HG02623 (cell line): ENCODE measurements around the gene TM9SF2.
A peak's percentile ranks its signal among the peaks of the same experiment; 100 is the strongest.

Experiments used
- ATAC-seq: cut with Tn5 transposase; IDR thresholded peaks from one replicate; pipeline ENCODE4 v1.9.1; 2021; ENCODE audit warnings: moderate library complexity; ENCODE audit not compliant: unreplicated experiment

The TM9SF2 gene

DNA sequence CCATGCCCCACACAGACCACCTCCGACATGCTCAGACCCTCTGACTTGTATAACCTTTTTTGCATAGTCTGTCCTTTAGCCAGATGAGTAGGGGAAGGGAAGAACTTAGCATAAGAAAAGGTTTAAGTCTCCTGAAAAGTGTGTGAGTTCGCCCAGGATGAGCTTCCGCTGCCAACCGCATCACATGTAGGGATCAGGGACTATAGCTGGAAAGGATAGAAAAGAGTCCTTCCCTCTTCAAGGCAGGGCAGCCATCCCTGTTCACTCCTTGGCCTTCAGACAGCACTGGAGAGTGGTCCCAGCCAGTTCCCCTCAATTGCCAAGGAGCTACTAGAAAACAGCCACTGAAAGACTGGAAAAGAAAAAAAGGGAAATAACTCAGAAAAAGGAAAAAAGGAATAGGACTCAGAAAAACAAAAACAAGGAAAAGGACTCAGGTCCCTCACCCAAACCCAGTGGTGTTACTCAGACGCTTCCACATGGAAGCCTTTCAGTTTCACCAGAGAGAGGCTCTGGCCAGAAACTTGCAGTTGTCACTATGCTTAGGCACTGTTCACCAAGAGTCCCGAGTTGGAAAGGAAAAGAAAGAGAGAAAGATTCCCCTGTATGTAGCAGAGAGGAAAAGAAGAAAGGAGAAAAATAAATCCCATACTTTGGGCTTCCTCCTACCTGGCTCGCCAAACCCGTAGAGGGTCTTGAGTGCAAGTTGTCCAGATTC is 5.6 kb upstream of the TM9SF2 start:
- ATAC-seq: no peak

DNA sequence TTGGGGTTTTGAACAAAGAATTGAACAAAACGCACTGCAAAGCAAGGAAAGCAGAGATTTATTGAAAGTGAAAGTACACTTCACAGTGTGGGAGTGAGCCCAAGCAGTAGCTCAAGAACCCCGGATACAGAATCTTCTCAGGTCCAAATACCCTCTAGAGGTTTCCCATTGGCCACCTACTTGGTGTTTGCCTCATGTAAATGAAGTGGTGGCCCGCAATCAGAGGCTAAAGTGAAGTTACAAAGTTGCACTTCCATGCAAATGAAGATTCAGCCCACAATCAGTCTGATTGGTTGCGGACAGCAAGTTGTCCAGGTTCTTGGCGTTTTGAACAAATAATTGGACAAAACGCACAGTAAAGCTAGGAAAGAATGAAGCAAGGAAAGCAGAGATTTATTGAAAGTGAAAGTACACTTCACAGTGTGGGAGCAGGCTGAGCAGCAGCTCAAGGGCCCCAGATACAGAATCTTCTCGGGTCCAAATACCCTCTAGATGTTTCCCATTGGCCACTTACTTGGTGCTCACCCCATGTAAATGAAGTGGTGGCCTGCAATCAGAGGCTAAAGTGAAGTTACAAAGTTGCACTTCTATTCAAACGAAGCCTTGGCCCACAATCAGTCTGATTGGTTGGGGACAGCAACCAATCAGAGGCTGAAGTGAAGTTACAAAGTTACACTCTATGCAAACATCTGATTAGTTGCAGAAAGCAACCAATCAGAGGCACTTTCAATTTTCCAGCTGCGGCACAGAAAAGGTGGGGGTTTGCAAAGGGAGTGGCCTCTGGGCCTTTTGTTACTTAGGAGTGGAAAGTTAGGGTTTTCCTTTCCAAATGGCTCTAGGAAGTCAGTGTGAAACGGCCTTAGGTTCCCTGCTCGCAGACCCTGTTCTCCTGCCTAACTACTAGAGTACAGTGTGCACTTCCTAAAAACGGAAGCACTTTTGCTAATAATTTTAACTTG is 4.8 kb upstream of the TM9SF2 start:
- ATAC-seq: peak; percentile 43

DNA sequence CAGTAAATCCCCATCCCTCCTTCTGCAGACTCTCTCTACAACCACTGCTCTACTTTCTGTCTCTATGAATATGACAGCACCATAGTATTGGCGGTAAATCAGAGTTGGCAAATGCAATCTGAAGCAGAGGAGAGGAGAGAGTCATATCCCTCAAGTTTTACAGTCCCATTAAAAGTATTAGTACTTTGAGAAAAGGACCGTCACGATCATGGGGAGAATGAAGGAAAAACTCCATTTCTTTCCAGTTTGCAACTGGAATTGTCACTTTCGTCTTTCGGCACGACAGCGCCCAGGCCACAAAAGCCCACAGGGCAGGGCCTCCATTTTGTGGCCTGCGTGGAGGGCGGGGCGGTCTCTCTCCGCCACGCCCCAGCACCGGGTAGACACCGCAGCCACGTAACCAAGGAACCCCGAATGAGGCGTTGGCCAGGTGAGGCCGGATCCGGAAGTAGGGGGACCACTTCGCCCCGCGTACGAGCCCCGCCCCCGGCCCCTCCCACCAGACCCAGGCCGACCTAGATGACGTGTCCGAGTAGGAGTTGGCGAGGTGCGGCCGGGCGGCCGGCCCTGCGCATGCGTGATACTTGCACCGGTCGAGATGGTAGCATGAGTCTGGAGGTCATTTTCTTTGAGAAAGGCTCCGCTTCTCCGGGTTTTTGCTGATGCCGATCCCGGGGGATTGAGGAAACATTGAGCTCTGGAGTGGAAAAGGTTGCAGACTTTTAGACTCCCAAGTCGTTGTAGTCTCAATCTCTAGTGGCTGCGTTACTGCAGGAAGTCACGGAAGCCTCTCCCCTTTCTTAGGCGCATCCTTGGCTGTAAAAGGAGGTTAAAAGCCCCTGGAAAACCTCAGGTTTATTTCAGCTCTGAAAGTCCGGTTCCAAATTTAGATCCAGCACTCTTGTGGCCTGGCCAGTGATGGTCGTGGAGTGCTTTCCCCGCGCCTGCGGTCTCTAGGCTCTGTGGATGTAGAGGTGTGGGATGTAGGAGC is 2.8 kb upstream of the TM9SF2 start:
- peak; percentile 31 for ATAC-seq

DNA sequence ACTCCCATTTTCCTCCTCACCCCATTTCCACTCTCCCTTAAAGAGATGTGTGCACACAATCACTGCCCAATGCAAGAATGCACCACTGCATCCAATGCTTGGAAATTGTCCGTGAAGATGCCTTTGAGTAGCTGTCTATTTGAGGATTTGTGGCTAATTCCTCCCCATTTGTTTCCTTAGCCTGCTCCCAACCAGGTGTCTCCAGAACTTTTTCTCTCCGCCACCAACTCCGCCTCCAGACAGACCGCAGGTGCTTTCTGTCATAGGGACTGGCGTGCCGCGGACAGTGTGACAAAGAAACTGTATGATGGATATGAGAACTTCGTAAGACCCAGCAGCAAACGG is 461 bp upstream of the TM9SF2 start:
- peak; percentile 8 for ATAC-seq

DNA sequence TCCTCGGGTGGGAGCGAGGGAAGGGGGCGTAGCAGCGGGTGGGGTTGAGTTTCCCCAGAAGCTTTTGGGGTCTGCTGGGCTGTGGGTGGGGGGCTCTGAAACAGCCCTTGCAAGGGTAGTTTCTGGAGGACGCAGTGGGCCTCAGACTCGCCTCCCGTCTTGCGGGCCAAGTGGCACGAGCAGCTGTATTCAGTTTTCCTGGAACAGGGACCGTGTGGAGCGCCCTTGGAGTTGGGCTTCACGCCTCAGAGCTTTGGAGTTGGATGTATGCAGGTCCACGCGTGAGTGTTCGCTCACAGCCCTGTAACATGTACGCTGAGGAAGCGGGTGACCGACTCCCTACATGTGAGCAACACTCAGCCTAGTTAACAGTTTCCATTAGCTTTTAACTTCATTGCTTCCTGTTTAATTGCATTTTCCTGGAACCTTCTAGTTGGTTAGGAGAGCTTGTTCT is 603 bp downstream of the TM9SF2 start:
- no peak for ATAC-seq

DNA sequence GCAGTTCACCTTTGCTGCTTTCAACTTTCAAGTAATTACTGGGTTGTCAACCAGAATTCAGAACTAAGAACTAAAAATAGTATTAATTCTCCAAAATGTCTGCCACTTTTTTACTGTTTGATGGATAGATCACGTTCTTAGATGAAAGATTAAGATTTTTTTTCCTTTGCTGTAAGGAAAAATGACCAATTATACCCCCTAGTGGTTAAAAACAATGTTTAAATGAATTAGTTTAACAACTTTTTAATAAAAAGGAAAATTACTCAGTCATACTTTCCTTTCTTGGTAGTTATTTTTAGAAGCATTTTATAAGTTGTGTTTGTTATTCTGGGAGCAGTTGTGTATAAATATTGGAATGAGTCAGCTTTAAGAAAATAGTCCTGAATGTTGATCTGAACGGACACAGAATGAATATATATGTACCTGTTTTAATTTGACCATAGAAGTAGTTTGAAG is 4.6 kb downstream of the TM9SF2 start:
- ATAC-seq: no peak

DNA sequence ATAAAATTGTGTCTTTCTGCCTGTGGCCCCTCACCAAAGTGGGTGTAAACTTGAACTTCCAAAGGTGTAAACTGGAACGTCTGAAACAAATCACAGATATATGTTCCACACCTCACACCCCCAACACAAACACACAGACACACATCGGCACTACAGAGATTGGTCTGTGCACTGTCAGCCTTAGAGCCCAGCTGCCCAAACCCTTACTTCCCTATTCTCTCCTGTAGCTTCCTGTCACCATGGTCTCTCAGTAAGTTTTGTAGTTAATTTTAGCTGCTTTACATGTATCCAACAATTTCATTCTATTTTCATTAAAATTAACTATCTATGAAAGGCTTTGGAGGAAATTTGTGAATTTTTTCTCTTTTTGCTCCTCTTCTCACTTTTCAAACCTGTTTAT is 5.4 kb downstream of the TM9SF2 start:
- ATAC-seq: peak; percentile 81

DNA sequence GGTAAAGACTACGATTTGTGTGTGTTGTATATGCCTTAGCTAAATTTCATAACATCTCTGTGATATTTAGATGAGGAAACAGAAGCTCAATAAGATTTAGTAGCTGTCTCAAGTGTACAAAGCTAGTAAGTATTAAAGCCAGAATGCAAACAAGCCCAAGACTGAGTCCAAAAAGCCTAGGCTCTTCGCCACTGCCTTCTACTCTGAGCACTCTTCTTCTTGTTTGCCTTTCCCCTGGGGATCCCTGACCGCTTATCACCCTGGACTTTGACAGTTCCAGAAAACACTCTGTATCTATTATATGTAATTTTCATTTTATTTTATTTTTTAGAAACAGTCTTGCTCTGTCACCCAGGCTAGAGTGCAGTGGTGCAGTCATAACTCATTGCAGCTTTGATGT is 5.8 kb downstream of the TM9SF2 start:
- no peak for ATAC-seq

DNA sequence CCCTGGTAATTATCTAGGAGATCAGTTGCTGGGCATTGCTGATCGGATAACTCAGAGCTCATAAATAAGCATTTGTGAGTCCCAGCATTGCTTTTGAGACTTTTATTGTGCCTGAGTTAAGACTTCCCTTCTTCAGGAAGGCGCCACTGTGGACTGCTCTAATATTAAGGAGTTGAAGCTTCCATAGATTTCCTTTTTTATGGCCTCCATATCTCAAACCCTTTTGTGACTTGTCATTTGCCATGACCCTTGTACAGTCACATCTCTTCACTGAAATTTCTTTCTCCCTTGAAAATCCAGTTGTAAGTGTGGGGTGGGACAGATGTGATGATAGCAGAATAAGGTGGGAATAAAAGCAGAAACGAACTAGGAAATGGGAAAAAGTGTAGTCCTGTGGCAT is 6.3 kb downstream of the TM9SF2 start:
- ATAC-seq: no peak

DNA sequence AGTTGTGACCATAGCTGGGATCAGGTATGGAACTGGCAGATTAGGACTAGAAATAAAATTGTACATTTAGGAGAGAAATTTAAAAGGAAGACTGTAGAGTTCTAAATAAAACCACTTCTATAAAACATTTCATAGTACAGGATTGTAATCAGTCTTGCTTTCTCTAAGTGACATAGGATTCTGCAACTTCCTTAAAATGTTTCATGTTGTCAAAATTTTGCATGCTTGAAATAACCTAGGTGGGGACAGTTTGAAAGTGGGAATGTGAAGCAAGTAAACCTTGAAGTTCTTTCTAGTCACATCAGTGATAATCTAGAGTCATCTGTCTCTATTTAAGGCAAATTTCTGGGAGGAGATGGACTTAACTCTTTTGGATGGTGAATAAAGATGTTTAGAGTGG is 6.7 kb downstream of the TM9SF2 start:
- no peak for ATAC-seq

DNA sequence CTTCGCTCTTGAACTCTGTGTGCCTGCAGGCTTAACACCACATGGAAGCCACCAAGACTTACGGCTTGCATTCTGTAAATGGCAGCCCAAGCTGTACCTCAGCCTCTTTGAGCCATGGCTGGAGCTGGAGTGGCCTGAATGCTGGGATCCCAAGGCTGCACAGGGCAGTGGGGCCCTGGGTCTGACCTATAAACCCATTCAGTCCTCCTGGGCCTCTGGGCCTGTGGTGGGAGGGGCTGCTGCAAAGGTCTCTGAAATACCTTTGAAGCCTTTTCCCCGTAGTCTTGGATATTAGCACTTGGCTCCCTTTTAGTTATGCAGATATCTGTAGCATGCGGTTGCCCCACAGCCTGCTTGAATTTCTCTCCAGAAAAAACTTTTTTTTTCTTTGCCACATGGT is 8.2 kb downstream of the TM9SF2 start:
- no peak for ATAC-seq

DNA sequence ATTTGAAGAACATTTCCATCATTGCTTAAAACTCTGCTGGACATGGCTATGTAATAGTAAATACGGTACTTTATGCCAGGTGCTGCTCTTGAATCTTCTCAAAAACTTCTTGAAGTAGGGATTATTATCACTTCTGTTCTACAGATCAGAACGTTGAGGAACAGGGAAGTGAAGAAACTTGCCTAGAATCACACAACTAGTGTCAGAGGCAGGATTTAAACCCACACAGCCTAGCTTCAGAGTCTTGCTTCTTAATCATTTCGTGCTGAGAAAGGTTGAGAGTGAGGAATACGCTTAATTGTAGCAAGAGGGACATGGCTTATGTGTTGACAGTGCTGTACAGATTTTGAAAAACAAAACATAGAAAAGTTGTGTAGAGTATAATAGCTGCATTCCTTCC is 13.5 kb downstream of the TM9SF2 start:
- no peak for ATAC-seq

DNA sequence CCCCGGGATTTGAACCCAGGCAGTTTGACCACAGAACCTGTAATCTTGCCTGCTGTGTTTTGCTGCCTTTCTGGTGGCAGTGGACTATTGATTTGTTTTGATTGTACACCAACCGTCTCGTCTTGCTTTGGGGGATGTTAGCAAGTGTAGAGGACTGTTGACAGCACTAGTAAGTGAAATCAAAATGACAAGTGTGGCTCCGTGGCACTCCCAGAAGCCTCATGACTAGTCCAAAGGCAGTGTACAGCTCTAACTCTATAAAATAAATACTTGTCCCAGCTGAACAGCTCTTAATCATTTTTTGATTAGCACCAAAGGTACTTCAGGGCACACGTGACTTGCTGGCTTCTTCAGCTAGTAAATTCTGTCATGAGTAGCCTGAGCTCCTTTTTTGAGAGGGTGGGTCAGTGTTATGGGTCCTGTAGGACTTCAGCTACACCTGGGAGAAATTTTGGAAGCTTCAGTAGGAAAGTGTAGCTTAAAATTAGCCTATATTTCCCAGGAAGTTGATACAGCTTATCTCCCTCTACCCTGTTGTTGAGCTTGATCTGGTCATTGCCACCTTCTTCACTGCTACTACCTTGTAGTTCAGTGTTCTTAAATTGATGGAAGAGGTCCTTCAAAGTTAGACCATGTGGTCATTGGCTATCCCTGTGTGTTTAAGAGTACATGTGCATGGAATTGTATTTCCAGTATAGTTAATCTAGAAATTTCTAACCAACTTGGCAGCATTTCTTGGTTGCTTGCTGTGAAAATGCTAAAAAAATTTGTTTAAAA is 15.1 kb downstream of the TM9SF2 start:
- ATAC-seq: no peak

DNA sequence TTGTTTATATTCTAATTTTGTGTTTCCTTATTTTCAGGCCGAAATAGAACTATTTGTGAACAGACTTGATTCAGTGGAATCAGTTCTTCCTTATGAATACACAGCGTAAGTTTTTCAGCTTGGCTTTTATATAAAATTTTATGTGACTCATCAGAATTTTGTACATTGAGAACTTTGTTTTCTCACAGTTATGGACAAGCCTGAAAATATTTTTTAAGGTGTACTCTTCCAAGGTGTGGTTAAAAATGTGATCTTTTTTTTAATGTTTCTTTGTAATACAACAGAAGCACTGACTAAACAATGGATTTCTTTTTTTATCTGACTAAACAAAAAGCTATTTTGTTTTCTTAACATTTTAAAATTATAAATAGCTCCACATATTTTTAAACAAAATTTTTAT is 16.3 kb downstream of the TM9SF2 start:
- ATAC-seq: no peak

DNA sequence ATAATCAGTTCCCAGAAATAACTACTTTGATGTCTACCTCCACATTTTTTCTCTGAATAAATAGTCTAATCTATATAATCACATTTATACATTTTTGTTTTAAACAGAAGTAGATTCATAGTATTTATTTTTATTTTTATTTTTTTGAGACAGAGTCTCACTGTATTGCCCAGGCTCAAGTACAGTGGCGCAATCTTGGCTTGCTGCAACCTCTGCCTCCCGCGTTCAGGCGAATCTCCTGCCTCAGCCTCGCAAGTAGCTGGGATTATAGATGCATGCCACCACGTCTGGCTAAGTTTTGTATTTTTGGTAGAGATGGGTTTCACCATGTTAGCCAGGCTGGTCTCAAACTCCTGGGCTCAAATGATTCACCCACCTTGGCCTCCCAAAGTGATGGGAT is 16.7 kb downstream of the TM9SF2 start:
- no peak for ATAC-seq

DNA sequence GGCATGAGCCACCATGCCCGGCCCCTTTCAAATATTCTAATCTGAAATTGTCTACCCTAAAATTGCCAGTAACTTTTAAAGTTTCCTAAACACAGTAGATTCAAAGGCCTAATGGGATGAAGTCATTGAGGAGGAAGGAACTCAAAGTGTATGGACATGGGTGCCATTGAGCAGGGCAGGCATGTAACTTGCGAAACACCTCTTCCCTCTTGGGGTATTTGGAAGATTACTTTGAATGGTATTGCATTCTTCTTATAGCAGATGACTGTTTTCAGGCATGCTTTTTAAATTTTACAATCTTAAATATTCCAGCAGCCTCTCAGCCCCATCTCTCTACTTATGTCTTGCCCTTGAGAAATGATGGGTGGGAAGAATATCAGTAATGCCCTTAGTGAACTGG is 21.0 kb downstream of the TM9SF2 start:
- no peak for ATAC-seq

DNA sequence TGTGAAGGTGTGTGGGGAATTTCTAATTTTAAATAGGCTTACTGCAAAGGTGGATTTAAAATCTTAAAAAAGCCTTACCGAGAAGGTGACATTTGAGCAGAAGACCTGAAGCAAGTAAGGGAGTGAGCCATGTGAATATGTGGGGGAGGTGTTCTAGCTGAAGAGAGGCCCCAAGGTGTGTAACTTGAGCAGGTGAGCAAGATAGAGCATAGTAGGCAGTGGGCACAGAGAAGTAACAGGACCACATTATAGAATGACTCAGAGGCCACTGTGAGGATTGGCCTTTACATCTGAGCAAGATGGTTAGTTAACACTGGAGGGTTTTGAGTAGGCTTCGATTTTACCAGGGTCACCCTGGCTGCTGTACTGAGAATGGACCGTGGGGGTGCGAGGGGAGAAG is 22.6 kb downstream of the TM9SF2 start:
- ATAC-seq: no peak

DNA sequence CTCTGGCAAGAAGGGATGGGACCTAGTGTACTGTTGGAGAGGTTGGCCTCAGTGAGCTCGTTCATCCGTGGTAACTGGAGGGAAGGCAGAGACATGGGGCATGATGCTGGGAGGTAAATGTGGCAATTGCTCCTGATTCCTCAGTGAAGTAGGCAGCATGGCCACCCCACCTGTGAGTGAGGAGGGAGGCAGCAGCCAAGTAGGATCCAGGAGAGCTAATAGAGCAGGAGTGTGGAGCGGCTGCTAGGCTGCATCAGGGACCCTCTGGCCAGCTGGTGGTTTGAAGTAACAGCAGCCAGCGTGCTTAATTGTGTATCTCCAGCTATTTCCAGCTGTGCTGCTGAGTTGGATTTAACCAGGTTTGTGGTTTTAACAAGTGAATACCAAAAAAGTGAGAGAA is 24.7 kb downstream of the TM9SF2 start:
- no peak for ATAC-seq

DNA sequence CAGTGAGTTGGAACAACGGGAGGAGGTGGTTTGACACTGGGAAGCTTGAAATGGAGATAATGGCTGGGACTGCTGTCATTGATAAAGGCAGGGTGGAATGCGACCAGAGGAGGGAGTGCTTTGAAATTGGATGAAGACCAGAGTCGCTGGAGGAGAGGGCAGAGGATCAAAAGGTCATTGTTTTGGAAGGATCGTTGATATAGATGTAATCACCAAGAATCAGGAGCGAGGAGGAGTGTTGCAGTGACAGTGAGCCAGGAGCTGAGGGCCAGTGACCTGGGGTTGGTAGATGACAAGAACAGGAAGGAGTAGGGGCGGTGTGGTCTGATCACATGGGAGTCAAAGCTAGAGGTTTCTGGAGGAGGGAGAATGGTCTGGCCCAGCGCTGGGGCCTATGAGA is 25.3 kb downstream of the TM9SF2 start:
- no peak for ATAC-seq

DNA sequence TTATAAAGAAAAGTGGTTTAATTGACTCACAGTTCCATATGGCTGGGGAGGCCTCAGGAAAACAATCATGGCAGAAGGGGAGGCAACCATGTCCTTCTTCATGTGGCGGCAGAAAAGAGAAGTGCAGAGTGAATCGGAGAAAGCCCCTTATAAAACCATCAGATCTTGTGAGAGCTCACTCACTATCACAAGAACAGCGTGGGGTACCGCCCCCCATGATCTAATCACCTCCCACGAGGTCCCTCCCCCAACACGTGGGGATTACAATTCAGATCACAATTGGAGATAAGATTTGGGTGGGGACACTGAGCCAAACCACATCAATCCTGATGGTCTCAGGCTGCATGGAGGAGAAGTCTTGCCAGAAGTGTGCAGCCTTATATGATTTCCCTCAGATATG is 26.0 kb downstream of the TM9SF2 start:
- ATAC-seq: no peak
